Kidney (tissue), 14 donors: ENCODE data around the gene CHD2. TPM values are rescaled to one million over a fixed set of nuclear protein-coding genes. Genes with fewer than 3 reads are reported as not detected.

ENCODE experiments used
- DNase-seq, 5 donors: peaks; one replicate each; pipeline ENCODE4 v3.0.0-alpha.2; 2013 to 2020
- FAIRE-seq: peaks from 2 replicates; lab custom pipeline; 2012; peaks lifted over from hg19 to GRCh38; lab: Jason Lieb, UNC
- H3K27ac ChIP-seq, 2 donors: one replicate each; pipeline ENCODE4 v1.7.0; 2013; ENCODE audit warnings: low read depth in 2 of 2, low read length in 2 of 2, inconsistent platforms in 1 of 2
- H3K27me3 ChIP-seq: one replicate; pipeline ENCODE4 v1.7.1; 2013; ENCODE audit warnings: low read length, inconsistent platforms; ENCODE audit not compliant: control insufficient read depth, insufficient read depth
- H3K36me3 ChIP-seq, 3 donors: one replicate each; pipeline versions ENCODE4 v1.7.0 to v1.7.1; 2013; ENCODE audit warnings: low read length in 3 of 3, control low read depth in 1 of 3, inconsistent platforms in 1 of 3; ENCODE audit not compliant: insufficient read depth in 3 of 3, control insufficient read depth in 2 of 3
- H3K4me1 ChIP-seq, 3 donors: one replicate each; pipeline versions ENCODE4 v1.7.0 to v1.7.1; 2013; ENCODE audit warnings: low read length in 3 of 3, inconsistent platforms in 1 of 3, low read depth in 1 of 3; ENCODE audit not compliant: control insufficient read depth in 2 of 3, insufficient read depth in 2 of 3
- H3K4me3 ChIP-seq, 3 donors: one replicate each; pipeline versions ENCODE4 v1.7.0 to v1.8.1; 2013; ENCODE audit warnings: low read length in 3 of 3, control low read depth in 1 of 3, inconsistent platforms in 1 of 3
- H3K9ac ChIP-seq, 3 donors: one replicate each; pipeline versions ENCODE4 v1.7.0 to v1.7.1; 2013; ENCODE audit warnings: low read length in 3 of 3, control low read depth in 1 of 3, inconsistent platforms in 1 of 3
- H3K9me3 ChIP-seq, 3 donors: one replicate each; pipeline versions ENCODE4 v1.7.0 to v1.7.1; 2013; ENCODE audit warnings: low read length in 3 of 3, control low read depth in 1 of 3, inconsistent platforms in 1 of 3; ENCODE audit not compliant: control insufficient read depth in 2 of 3, insufficient read depth in 1 of 3
- CTCF ChIP-seq: IDR thresholded peaks from 3 replicates; pipeline ENCODE4 v1.5.1; 2012; ENCODE audit warnings: mild to moderate bottlenecking, moderate library complexity, borderline replicate concordance; ENCODE audit not compliant: insufficient read depth; ENCODE audit errors: extremely low read depth
- intact Hi-C: fragments of 100-400 bp; cut with DNase I; formaldehyde crosslinking; loops from one replicate; pipeline ENCODE4 v1.11.1; 2022
- polyA plus RNA-seq: library from polyadenylated mRNA; stranded (reverse); fragments of 350-450 nt; fragmentation: Illumina TruSeq; extraction: RNeasy Lipid Tissue Mini Kit (QIAGEN cat#74804); gene quantifications from one replicate; pipeline ENCODE4 v1.2.3, GENCODE V29; 2014; ENCODE audit warnings: low read depth, low replicate concordance; ENCODE audit not compliant: insufficient read depth
- total RNA-seq: library from RNA; stranded (reverse); fragmentation: NEBNext Ultra II Directional; extraction: Animal tissue kit (Norgen Biotek cat#: 25700); gene quantifications from one replicate; pipeline ENCODE4 v1.2.1, GENCODE V29; 2021
- donor health status: control.
- donor health status: control.
- donor health status: control.
- donor health status: control.
- donor health status: control.
- donor health status: DM: yes; HTN: yes; CAD: no.
- donor health status: Normal renal cell carcinoma (clear cell type).

The CHD2 gene
- total and polyA plus RNA-seq, 2 donors from 2014 or later, result 22.5 to 137 TPM

DNA sequence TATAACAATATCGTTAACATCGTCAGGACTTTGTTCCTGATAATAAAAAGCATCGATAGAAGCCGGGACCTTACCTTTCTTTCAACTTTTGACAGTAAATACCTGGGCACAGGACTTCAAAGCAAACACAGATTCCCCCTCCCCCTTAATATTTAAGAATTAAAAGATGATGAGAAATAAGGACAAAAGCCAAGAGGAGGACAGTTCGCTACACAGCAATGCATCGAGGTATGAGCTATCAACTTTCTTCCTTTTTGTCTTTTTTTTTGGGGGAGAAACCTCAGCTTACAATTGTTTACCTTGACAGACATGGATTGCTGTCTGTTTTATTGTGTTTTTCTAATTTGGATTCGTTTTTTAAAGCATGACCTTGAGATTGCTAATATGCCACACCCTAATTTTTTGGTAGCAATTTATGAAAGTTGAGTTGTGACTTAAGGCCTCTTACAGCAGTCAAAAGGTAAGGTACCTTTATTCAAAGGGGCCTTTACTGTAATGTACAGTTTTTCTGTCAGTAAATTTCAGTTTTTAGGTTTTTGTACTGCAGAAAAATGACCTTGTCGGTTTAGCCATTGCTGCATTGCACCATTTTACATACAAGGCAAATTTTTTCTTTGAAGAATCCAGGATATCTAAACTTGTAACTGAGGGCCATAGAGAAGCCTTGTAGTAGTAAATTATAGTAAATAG is 1.1 kb downstream of the CHD2 start:
- H3K4me1 ChIP-seq, result peaks cover 3 to 22% (median 8%) of the 10 kb centered on the region in 3 donors
- intact Hi-C loops, result no loop called here
- peak overlapping the region; percentile 96 to 98 for H3K27ac ChIP-seq
- H3K36me3 ChIP-seq, result peaks cover 0 to 13% (median 9%) of the 10 kb centered on the region in 3 donors
- no peaks in the 10 kb centered on the region for H3K27me3 ChIP-seq
- peak overlapping the region; percentile 83 to 100 (median 97) for H3K9ac ChIP-seq
- DNase-seq (peak in 1 of 5 donors; percentile 78), FAIRE-seq (no peak)
- TF ChIP-seq CTCF, result no peak
- no peaks in the 10 kb centered on the region for H3K9me3 ChIP-seq
- H3K4me3 ChIP-seq, result peak overlapping the region; percentile 80 to 90 (median 90)

- H3K9me3 ChIP-seq, result no peaks in the 10 kb centered on the region
- H3K27me3 ChIP-seq, result no peaks in the 10 kb centered on the region
- TF ChIP-seq CTCF, result no peak
- no peak for FAIRE-seq
- H3K36me3 ChIP-seq, result peaks cover 0 to 13% (median 9%) of the 10 kb centered on the region in 3 donors
- intact Hi-C loops, result no loop called here
- peak overlapping the region; percentile 83 to 100 (median 97) for H3K9ac ChIP-seq
- peak overlapping the region; percentile 80 to 90 (median 90) for H3K4me3 ChIP-seq
- DNase-seq, result peak in 1 of 5 donors; percentile 57
- H3K27ac ChIP-seq, result peak overlapping the region; percentile 33 to 98
- peaks cover 8 to 25% (median 9%) of the 10 kb centered on the region in 3 donors for H3K4me1 ChIP-seq
Observed at GRCh38 chr15:92901995-92902394, 1.9 kb downstream of the CHD2 start.

- Histone ChIP-seq H3K9me3 (no peaks in the 10 kb centered on the region), H3K27me3 (no peaks in the 10 kb centered on the region), H3K9ac (peak overlapping the region; percentile 74 to 97 (median 83)), H3K36me3 (peaks cover 0 to 9% (median 3%) of the 10 kb centered on the region in 3 donors), H3K27ac (peak overlapping the region; percentile 98), H3K4me3 (peak overlapping the region; percentile 80 to 90 (median 90)), H3K4me1 (peaks cover 15 to 33% (median 17%) of the 10 kb centered on the region in 3 donors)
- no peak for TF ChIP-seq CTCF
- DNase-seq, result peak in 1 of 5 donors; percentile 68
- FAIRE-seq, result no peak
- intact Hi-C loops, result no loop called here
Observed at GRCh38 chr15:92902737-92903593, 2.8 kb downstream of the CHD2 start.
